Measurements from ENCODE around the gene PPIF. TPM values are rescaled to one million over a fixed set of nuclear protein-coding genes. Genes with fewer than 3 reads are reported as not detected.

Gene PPIF
- polyA plus RNA-seq, 1 donor (not counting 4 experiments of a cell fraction or from before 2014, with no cell fraction given) = 71.3 TPM

DNA sequence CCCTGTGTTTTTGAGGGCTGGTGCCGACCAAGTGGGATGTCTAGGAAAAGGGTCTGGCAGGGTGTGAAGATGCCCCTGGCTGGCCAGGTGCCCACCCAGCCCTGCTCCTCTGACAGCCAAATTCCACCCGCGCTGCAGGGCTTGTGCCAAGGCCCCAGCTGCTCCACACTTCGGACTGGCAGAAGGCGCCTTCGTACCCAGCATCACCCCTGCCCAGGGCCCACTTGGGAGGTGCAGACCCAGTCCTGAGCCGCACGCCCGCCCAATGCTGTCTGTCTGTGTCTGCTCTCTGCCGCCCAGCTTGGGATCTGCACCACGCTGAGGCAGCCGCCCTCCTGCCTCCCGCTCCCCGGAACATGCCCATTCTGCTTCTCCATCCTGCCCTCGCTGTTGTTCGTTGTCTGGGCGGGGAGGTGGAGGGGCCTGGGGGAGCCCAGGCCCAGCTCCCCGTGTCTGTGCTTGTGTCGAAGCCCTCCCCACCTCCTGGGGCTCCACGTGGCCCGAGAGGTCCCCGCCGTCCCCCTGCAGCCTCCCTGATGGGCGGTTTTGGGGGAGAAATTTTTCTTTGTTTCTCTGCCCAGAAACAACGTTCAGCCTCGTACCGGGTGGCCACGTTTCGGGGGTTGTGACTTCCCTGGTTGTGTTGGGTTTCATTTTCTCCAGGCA is 36.9 kb upstream of the PPIF start:
- H3K4me2 ChIP-seq (ENCODE audit: control insufficient read depth, extremely low read depth, insufficient read depth, low read depth, low read length) = no peak overlapping the region
- no peaks in the 10 kb centered on the region for H4K20me1 ChIP-seq (ENCODE audit: control insufficient read depth, extremely low read depth, insufficient read depth, low read length)
- H3K4me1 ChIP-seq (ENCODE audit: control insufficient read depth, extremely low read depth, insufficient read depth, low read length) = peaks cover 8% of the 10 kb centered on the region
- H3K9me1 ChIP-seq (ENCODE audit: control insufficient read depth, extremely low read depth, insufficient read depth, low read length) = no peaks in the 10 kb centered on the region
- H3K4me3 ChIP-seq (ENCODE audit: control insufficient read depth in 2 of 3, extremely low read depth in 1 of 3, insufficient read depth in 2 of 3, low read depth in 1 of 3, low read length in 3 of 3) = no peak overlapping the region
- no peaks in the 10 kb centered on the region for H3K27me3 ChIP-seq (ENCODE audit: control insufficient read depth, extremely low read depth, insufficient read depth, low read length)
- H3K27ac ChIP-seq (ENCODE audit: control insufficient read depth, insufficient read depth, low read length) = no peak overlapping the region
- H3K9ac ChIP-seq (ENCODE audit: control insufficient read depth, extremely low read depth, insufficient read depth, low read length) = no peak overlapping the region
- FAIRE-seq (no peak), DNase-seq (ENCODE audit: low read depth, low spot score) (no peak)
- TF ChIP-seq, protein P1, sequence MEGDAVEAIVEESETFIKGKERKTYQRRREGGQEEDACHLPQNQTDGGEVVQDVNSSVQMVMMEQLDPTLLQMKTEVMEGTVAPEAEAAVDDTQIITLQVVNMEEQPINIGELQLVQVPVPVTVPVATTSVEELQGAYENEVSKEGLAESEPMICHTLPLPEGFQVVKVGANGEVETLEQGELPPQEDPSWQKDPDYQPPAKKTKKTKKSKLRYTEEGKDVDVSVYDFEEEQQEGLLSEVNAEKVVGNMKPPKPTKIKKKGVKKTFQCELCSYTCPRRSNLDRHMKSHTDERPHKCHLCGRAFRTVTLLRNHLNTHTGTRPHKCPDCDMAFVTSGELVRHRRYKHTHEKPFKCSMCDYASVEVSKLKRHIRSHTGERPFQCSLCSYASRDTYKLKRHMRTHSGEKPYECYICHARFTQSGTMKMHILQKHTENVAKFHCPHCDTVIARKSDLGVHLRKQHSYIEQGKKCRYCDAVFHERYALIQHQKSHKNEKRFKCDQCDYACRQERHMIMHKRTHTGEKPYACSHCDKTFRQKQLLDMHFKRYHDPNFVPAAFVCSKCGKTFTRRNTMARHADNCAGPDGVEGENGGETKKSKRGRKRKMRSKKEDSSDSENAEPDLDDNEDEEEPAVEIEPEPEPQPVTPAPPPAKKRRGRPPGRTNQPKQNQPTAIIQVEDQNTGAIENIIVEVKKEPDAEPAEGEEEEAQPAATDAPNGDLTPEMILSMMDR (optimal IDR thresholded peaks at IDR 0.05 in 1 of 3, IDR thresholded peaks at IDR 0.05 in 1 of 3, conservative IDR thresholded peaks at IDR 0.05 in 1 of 3; ENCODE audit: extremely low read depth in 1 of 3, insufficient read depth in 2 of 3, low read length in 3 of 3) = no peak
- TF ChIP-seq EZH2 (IDR thresholded peaks at IDR 0.05; ENCODE audit: low read length) = no peak
- no peaks in the 10 kb centered on the region for H3K9me3 ChIP-seq (ENCODE audit: control insufficient read depth, low read depth, low read length)
- H3K36me3 ChIP-seq (ENCODE audit: control insufficient read depth in 2 of 2, extremely low read depth in 1 of 2, insufficient read depth in 2 of 2, low read length in 2 of 2) = peaks cover 10 to 20% of the 10 kb centered on the region in 2 experiments
- no peak overlapping the region for H2AFZ ChIP-seq (ENCODE audit: control insufficient read depth, low read length)
- no peaks in the 10 kb centered on the region for H3K79me2 ChIP-seq (ENCODE audit: control insufficient read depth, insufficient read depth, low read length)
- dilution Hi-C loops (cut with MboI; ENCODE audit: extremely low pct_ligation_motif_present, low sequenced_read_pairs) = no loop called here

DNA sequence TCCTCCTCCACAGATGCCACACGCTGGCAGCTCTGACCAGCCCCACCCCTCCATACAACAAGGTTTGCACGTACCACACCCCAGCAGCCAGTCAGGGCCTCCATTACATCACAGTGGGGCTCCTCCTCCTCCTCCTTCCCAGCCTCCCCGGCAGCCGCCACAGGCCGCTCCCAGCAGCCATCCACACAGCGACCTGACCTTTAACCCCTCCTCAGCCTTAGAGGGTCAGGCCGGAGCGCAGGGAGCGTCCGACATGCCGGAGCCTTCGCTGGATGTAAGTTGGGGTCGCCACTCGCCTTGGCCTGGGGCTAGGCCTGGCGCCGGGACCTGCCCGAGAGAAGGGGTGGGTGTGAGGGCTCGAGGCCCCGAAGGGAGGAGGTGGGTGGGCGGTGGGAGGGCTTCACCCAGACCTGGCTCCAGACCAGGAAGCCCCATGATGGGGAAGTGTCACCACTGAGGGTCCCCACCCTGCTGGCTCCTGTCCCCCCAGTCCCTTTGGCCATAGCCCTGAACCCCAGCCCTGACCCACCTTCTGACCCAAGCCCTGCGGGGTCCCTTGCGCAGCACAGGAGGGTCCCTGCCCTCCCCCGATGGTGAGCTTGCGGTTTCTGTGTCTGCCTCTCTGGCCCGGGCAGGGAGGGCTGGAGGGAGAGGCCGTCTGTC is 36.2 kb upstream of the PPIF start:
- H3K9ac ChIP-seq (ENCODE audit: control insufficient read depth, extremely low read depth, insufficient read depth, low read length) = no peak overlapping the region
- H3K36me3 ChIP-seq (ENCODE audit: control insufficient read depth in 2 of 2, extremely low read depth in 1 of 2, insufficient read depth in 2 of 2, low read length in 2 of 2) = peaks cover 10 to 20% of the 10 kb centered on the region in 2 experiments
- H2AFZ ChIP-seq (ENCODE audit: control insufficient read depth, low read length) = no peak overlapping the region
- FAIRE-seq (no peak), DNase-seq (ENCODE audit: low read depth, low spot score) (no peak)
- dilution Hi-C loops (cut with MboI; ENCODE audit: extremely low pct_ligation_motif_present, low sequenced_read_pairs) = no loop called here
- no peaks in the 10 kb centered on the region for H4K20me1 ChIP-seq (ENCODE audit: control insufficient read depth, extremely low read depth, insufficient read depth, low read length)
- no peaks in the 10 kb centered on the region for H3K27me3 ChIP-seq (ENCODE audit: control insufficient read depth, extremely low read depth, insufficient read depth, low read length)
- H3K79me2 ChIP-seq (ENCODE audit: control insufficient read depth, insufficient read depth, low read length) = no peaks in the 10 kb centered on the region
- peaks cover 9% of the 10 kb centered on the region for H3K4me1 ChIP-seq (ENCODE audit: control insufficient read depth, extremely low read depth, insufficient read depth, low read length)
- no peak overlapping the region for H3K27ac ChIP-seq (ENCODE audit: control insufficient read depth, insufficient read depth, low read length)
- no peaks in the 10 kb centered on the region for H3K9me1 ChIP-seq (ENCODE audit: control insufficient read depth, extremely low read depth, insufficient read depth, low read length)
- H3K4me2 ChIP-seq (ENCODE audit: control insufficient read depth, extremely low read depth, insufficient read depth, low read depth, low read length) = no peak overlapping the region
- no peaks in the 10 kb centered on the region for H3K9me3 ChIP-seq (ENCODE audit: control insufficient read depth, low read depth, low read length)
- TF ChIP-seq, protein P1 (optimal IDR thresholded peaks at IDR 0.05 in 1 of 3, IDR thresholded peaks at IDR 0.05 in 1 of 3, conservative IDR thresholded peaks at IDR 0.05 in 1 of 3; ENCODE audit: extremely low read depth in 1 of 3, insufficient read depth in 2 of 3, low read length in 3 of 3) = no peak
- peak overlapping the region in 1 of 3 experiments; percentile 40 for H3K4me3 ChIP-seq (ENCODE audit: control insufficient read depth in 2 of 3, extremely low read depth in 1 of 3, insufficient read depth in 2 of 3, low read depth in 1 of 3, low read length in 3 of 3)

All from keratinocyte (primary cell).